HepG2 (cell line): Measurements from ENCODE around the gene LTB4R2. TPM values are rescaled to one million over a fixed set of nuclear protein-coding genes. Genes with fewer than 3 reads are reported as not detected.
A peak's percentile ranks its signal among the peaks of the same experiment; 100 is the strongest.

ENCODE experiments used
- ATF7-NPFF ChIP-seq: sonication (generic); formaldehyde crosslinking; IDR thresholded peaks from 2 replicates; pipeline ENCODE4 v1.8.1; 2023; ENCODE audit warnings: mild to moderate bottlenecking, low read depth, missing genetic modification reagents, moderate library complexity
- DR1 ChIP-seq: sonication (generic); formaldehyde crosslinking; IDR thresholded peaks from 2 replicates; pipeline ENCODE4 v1.8.0; 2021; ENCODE audit warnings: mild to moderate bottlenecking, missing genetic modification reagents, inconsistent platforms
- GATA4 ChIP-seq: sonication (generic); IDR thresholded peaks from 2 replicates; pipeline ENCODE4 v1.6.1; 2016; ENCODE audit warnings: antibody characterized with exemption, low read depth, borderline replicate concordance
- HIC2 ChIP-seq: sonication (generic); formaldehyde crosslinking; IDR thresholded peaks from 2 replicates; pipeline ENCODE4 v1.9.0; 2022; ENCODE audit warnings: low read depth, missing genetic modification reagents
- HOMEZ ChIP-seq: IDR thresholded peaks from 2 replicates; pipeline ENCODE4 v1.6.1; 2016; ENCODE audit warnings: low read depth
- JUND ChIP-seq: sonication (generic); formaldehyde crosslinking; IDR thresholded peaks from 2 replicates; pipeline ENCODE4 v1.8.0; 2022; ENCODE audit warnings: mild to moderate bottlenecking, missing genetic modification reagents
- MTA1 ChIP-seq: sonication (generic); formaldehyde crosslinking; IDR thresholded peaks from 2 replicates; pipeline ENCODE4 v1.4.0; 2020; ENCODE audit warnings: missing genetic modification reagents, mild to moderate bottlenecking, borderline replicate concordance
- NFIB ChIP-seq: sonication (generic); formaldehyde crosslinking; IDR thresholded peaks from 2 replicates; pipeline ENCODE4 v1.9.0; 2021; ENCODE audit warnings: missing genetic modification reagents, mild to moderate bottlenecking, borderline replicate concordance
- NR0B2 ChIP-seq: sonication (generic); formaldehyde crosslinking; IDR thresholded peaks from 2 replicates; pipeline ENCODE4 v1.4.0; 2020; ENCODE audit warnings: mild to moderate bottlenecking, missing genetic modification reagents
- REL ChIP-seq: sonication (generic); formaldehyde crosslinking; conservative IDR thresholded peaks from 2 replicates; pipeline ENCODE4 v1.8.0; 2022; ENCODE audit warnings: mild to moderate bottlenecking, missing genetic modification reagents, moderate library complexity
- SRSF9 ChIP-seq: fragments of 200-400 bp; formaldehyde crosslinking; IDR thresholded peaks from 2 replicates; pipeline ENCODE4 v1.6.1; 2018; ENCODE audit warnings: borderline replicate concordance, mild to moderate bottlenecking, low read depth, low read length; ENCODE audit not compliant: insufficient read depth, poor library complexity, severe bottlenecking
- WIZ ChIP-seq: sonication (generic); formaldehyde crosslinking; IDR thresholded peaks from 2 replicates; pipeline ENCODE4 v1.5.1; 2020; ENCODE audit warnings: mild to moderate bottlenecking, missing genetic modification reagents
- ZBTB20 ChIP-seq: sonication (generic); formaldehyde crosslinking; IDR thresholded peaks from 2 replicates; pipeline ENCODE4 v1.8.1; 2023; ENCODE audit warnings: missing genetic modification reagents, low read depth, mild to moderate bottlenecking, borderline replicate concordance
- ZNF260 ChIP-seq: sonication (generic); formaldehyde crosslinking; IDR thresholded peaks from 2 replicates; pipeline ENCODE4 v1.4.0; 2020; ENCODE audit warnings: missing genetic modification reagents, low read depth, mild to moderate bottlenecking, borderline replicate concordance
- ZNF460 ChIP-seq: sonication (generic); formaldehyde crosslinking; IDR thresholded peaks from 2 replicates; pipeline ENCODE4 v1.5.1; 2020; ENCODE audit warnings: missing genetic modification reagents, mild to moderate bottlenecking, borderline replicate concordance
- ZNF616 ChIP-seq: sonication (generic); formaldehyde crosslinking; IDR thresholded peaks from 2 replicates; pipeline ENCODE4 v1.5.0; 2020; ENCODE audit warnings: low read depth, mild to moderate bottlenecking, missing genetic modification reagents
- ZNF766 ChIP-seq: sonication (generic); formaldehyde crosslinking; IDR thresholded peaks from 2 replicates; pipeline ENCODE4 v1.5.0; 2020; ENCODE audit warnings: missing genetic modification reagents, borderline replicate concordance
- ZSCAN31 ChIP-seq: sonication (generic); formaldehyde crosslinking; IDR thresholded peaks from 2 replicates; pipeline ENCODE4 v1.5.0; 2020; ENCODE audit warnings: low read depth, mild to moderate bottlenecking, missing genetic modification reagents
- polyA plus RNA-seq, 8 experiments: library from polyadenylated mRNA; depleted of rRNA in 3 of 8; stranded (reverse) in 7 of 8; unstranded in 1 of 8; fragments of >200 nt; fragmentation: Illumina TruSeq in 4 of 8; extraction: Trizol in 4 of 8; gene quantifications; 2 replicates each; pipeline versions ENCODE4 v1.2.1 to v1.2.3, GENCODE V29; 2011 to 2016; ENCODE audit warnings: low read depth in 4 of 8, missing spikeins in 1 of 8, mixed read lengths in 1 of 8; ENCODE audit not compliant: insufficient read depth in 1 of 8
- total RNA-seq, 5 experiments: library from RNA; depleted of rRNA; stranded (reverse); fragments of >200 nt; fragmentation: Illumina TruSeq; extraction: Trizol; gene quantifications; 2 replicates each; pipeline ENCODE4 v1.2.3, GENCODE V29; 2016; ENCODE audit warnings: low read depth in 1 of 5
- TF ChIP-seq, protein P1 (sequence below): sonication (generic); formaldehyde crosslinking; IDR thresholded peaks from 2 replicates; pipeline ENCODE4 v1.5.0; 2020; ENCODE audit warnings: mild to moderate bottlenecking, missing genetic modification reagents, borderline replicate concordance
- TF ChIP-seq, protein P2 (sequence below): sonication (generic); formaldehyde crosslinking; IDR thresholded peaks from 2 replicates; pipeline ENCODE4 v1.4.0; 2020; ENCODE audit warnings: missing genetic modification reagents

The LTB4R2 gene
- total and polyA plus RNA-seq, 2 of the 13 experiments (the other 11 are each of a cell fraction or from before 2014, with no cell fraction given): 3.9 to 6.9 TPM

GRCh38 chr14:24307156-24307574 is 2.8 kb upstream of the LTB4R2 start (continued):
- TF ChIP-seq ZNF460 (CRISPR knock-in tag): no peak
- no peak for TF ChIP-seq WIZ (CRISPR knock-in tag)
- TF ChIP-seq HIC2 (CRISPR knock-in tag): no peak; the same call in 1 of the 2 replicates
- TF ChIP-seq ZNF260: no peak
- TF ChIP-seq, protein P1, sequence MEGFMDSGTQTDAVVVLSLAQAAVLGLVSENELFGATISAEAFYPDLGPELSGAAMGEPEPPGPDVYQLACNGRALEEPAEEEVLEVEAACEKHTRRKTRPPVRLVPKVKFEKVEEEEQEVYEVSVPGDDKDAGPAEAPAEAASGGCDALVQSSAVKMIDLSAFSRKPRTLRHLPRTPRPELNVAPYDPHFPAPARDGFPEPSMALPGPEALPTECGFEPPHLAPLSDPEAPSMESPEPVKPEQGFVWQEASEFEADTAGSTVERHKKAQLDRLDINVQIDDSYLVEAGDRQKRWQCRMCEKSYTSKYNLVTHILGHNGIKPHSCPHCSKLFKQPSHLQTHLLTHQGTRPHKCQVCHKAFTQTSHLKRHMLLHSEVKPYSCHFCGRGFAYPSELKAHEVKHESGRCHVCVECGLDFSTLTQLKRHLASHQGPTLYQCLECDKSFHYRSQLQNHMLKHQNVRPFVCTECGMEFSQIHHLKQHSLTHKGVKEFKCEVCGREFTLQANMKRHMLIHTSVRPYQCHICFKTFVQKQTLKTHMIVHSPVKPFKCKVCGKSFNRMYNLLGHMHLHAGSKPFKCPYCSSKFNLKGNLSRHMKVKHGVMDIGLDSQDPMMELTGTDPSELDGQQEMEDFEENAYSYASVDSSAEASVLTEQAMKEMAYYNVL: no peak
- TF ChIP-seq DR1 (CRISPR knock-in tag): no peak
- no peak for TF ChIP-seq SRSF9
- peak; percentile 30; the same call in 1 of the 2 replicates for TF ChIP-seq ZBTB20
- TF ChIP-seq ZNF766: 0 out of 2 replicates have a peak, but pooled peaks have one; percentile 21
- no peak for TF ChIP-seq ZSCAN31
- TF ChIP-seq REL (CRISPR knock-in tag): no peak
- no peak for TF ChIP-seq NFIB
- no peak for TF ChIP-seq ZNF616
- no peak for TF ChIP-seq HOMEZ (CRISPR knock-in tag)
- no peak for TF ChIP-seq ATF7-NPFF
- TF ChIP-seq GATA4: no peak
- no peak for TF ChIP-seq NR0B2 (CRISPR knock-in tag)
- TF ChIP-seq, protein P2, sequence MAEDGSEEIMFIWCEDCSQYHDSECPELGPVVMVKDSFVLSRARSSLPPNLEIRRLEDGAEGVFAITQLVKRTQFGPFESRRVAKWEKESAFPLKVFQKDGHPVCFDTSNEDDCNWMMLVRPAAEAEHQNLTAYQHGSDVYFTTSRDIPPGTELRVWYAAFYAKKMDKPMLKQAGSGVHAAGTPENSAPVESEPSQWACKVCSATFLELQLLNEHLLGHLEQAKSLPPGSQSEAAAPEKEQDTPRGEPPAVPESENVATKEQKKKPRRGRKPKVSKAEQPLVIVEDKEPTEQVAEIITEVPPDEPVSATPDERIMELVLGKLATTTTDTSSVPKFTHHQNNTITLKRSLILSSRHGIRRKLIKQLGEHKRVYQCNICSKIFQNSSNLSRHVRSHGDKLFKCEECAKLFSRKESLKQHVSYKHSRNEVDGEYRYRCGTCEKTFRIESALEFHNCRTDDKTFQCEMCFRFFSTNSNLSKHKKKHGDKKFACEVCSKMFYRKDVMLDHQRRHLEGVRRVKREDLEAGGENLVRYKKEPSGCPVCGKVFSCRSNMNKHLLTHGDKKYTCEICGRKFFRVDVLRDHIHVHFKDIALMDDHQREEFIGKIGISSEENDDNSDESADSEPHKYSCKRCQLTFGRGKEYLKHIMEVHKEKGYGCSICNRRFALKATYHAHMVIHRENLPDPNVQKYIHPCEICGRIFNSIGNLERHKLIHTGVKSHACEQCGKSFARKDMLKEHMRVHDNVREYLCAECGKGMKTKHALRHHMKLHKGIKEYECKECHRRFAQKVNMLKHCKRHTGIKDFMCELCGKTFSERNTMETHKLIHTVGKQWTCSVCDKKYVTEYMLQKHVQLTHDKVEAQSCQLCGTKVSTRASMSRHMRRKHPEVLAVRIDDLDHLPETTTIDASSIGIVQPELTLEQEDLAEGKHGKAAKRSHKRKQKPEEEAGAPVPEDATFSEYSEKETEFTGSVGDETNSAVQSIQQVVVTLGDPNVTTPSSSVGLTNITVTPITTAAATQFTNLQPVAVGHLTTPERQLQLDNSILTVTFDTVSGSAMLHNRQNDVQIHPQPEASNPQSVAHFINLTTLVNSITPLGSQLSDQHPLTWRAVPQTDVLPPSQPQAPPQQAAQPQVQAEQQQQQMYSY (CRISPR knock-in tag): no peak
- TF ChIP-seq MTA1 (CRISPR knock-in tag): no peak
- TF ChIP-seq JUND (CRISPR knock-in tag): no peak
